Body of pancreas (tissue), 4 donors: ENCODE data around the gene NACC2.

Experiments
- CTCF ChIP-seq, 7 experiments: fragments of 450-650 bp in 4 of 7; fragments of 200-600 bp in 3 of 7; sonication (generic) in 3 of 7; IDR thresholded peaks; one replicate each; pipeline ENCODE4 v1.5.1; 2016 to 2019; ENCODE audit warnings: antibody characterized with exemption in 7 of 7
- POLR2A ChIP-seq, 3 donors: fragments of 450-650 bp; IDR thresholded peaks; one replicate each; pipeline ENCODE4 v1.6.1; 2016; ENCODE audit warnings: antibody characterized with exemption in 3 of 3, mild to moderate bottlenecking in 2 of 3

GRCh38 chr9:135956802-135957174 is 138.3 kb downstream of the NACC2 start:
- no peak for TF ChIP-seq CTCF (IDR thresholded peaks at IDR 0.05)
- no peak for TF ChIP-seq POLR2A (IDR thresholded peaks at IDR 0.05)
